GM23248 (cell line): Measurements from ENCODE around the gene CTNND2.

Experiments used
- EZH2 ChIP-seq: fragments of 200-600 bp; sonication (generic); IDR thresholded peaks from 2 replicates; pipeline ENCODE4 v1.6.1; 2018; ENCODE audit warnings: antibody characterized with exemption, mild to moderate bottlenecking; ENCODE audit not compliant: insufficient read depth, poor library complexity, severe bottlenecking
- EZH2phosphoT487 ChIP-seq: fragments of 200-600 bp; sonication (generic); IDR thresholded peaks from 2 replicates; pipeline ENCODE4 v1.6.1; 2018; ENCODE audit warnings: antibody characterized with exemption, moderate library complexity, mild to moderate bottlenecking, low read depth; ENCODE audit not compliant: insufficient read depth

GRCh38 chr5:11224436-11225187 is 679.6 kb downstream of the CTNND2 start:
- no peak for TF ChIP-seq EZH2
- TF ChIP-seq EZH2phosphoT487, result no peak
